ENCODE measurements around the gene DNAJC5.

DNA sequence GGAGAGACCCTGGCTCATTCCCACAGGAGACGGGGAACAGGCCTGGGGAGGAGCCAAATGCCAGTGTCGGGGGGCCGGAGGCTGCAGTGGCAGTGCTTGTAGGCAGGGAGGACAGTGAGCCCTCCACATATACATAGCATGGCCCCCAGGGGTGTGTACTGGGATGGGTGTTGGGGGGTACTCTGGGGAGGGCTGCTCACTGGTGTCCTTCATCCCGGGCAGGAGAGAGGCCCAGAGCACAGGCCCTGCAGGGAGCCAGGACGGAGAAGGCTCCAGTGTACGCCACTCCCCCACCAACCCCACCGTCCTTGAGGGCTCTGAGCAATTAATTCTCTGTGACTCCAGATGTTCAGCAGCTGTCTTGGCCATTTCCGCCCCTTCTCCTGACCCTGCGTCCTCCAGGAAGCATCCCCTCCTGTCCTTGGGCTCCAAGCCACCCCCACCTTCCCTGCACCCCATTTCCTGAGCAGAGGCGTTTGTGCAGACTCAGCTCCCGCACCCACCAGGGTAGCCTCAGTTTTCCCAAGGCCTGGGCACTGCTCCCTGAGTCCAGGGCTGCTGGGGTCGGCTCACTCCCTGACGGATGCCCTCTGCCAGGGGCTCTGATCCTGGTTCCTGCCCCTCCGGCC is 37.0 kb upstream of the DNAJC5 start:
- TF ChIP-seq, protein P1, sequence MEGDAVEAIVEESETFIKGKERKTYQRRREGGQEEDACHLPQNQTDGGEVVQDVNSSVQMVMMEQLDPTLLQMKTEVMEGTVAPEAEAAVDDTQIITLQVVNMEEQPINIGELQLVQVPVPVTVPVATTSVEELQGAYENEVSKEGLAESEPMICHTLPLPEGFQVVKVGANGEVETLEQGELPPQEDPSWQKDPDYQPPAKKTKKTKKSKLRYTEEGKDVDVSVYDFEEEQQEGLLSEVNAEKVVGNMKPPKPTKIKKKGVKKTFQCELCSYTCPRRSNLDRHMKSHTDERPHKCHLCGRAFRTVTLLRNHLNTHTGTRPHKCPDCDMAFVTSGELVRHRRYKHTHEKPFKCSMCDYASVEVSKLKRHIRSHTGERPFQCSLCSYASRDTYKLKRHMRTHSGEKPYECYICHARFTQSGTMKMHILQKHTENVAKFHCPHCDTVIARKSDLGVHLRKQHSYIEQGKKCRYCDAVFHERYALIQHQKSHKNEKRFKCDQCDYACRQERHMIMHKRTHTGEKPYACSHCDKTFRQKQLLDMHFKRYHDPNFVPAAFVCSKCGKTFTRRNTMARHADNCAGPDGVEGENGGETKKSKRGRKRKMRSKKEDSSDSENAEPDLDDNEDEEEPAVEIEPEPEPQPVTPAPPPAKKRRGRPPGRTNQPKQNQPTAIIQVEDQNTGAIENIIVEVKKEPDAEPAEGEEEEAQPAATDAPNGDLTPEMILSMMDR (IDR thresholded peaks at IDR 0.05): no peak
- TF ChIP-seq POLR2A (IDR thresholded peaks at IDR 0.05) (no peak), POLR2AphosphoS5 (IDR thresholded peaks at IDR 0.05) (no peak)

All from prostate gland (tissue), 2 donors.